ENCODE data around the gene NEK9.

The NEK9 gene

DNA sequence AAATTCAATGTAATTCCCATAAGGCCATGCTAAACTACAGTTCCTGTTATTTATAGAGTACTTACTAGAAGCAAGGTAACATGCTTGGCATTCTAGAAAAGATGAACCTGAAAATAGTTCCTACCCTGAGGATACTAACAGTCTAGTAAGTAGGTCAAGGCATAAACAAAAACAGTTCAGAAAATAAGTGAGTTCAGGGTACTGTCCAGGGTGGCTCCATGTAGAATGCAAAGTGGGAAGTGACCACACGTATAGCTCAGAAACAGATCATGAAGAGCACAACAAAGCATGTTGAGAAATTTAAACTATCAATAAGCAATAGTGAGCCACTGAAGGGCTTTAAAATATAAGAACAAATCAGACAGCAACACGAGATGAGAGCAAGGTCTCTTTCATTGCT lies 47.2 kb upstream of the NEK9 start:
- no peak overlapping the region for H3K9ac ChIP-seq (ENCODE audit: low read length)
- TF ChIP-seq EZH2 (IDR thresholded peaks at IDR 0.05; ENCODE audit: borderline replicate concordance, low read length) = no peak
- TF ChIP-seq, protein P1, sequence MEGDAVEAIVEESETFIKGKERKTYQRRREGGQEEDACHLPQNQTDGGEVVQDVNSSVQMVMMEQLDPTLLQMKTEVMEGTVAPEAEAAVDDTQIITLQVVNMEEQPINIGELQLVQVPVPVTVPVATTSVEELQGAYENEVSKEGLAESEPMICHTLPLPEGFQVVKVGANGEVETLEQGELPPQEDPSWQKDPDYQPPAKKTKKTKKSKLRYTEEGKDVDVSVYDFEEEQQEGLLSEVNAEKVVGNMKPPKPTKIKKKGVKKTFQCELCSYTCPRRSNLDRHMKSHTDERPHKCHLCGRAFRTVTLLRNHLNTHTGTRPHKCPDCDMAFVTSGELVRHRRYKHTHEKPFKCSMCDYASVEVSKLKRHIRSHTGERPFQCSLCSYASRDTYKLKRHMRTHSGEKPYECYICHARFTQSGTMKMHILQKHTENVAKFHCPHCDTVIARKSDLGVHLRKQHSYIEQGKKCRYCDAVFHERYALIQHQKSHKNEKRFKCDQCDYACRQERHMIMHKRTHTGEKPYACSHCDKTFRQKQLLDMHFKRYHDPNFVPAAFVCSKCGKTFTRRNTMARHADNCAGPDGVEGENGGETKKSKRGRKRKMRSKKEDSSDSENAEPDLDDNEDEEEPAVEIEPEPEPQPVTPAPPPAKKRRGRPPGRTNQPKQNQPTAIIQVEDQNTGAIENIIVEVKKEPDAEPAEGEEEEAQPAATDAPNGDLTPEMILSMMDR (IDR thresholded peaks at IDR 0.05; ENCODE audit: low read length) = no peak

GRCh38 chr14:75170772-75171171 lies 43.9 kb upstream of the NEK9 start:
- H4K20me1 ChIP-seq (ENCODE audit: insufficient read depth, low read length) = no peaks in the 10 kb centered on the region
- H3K9me3 ChIP-seq (ENCODE audit: low read length) = no peaks in the 10 kb centered on the region
- H2AFZ ChIP-seq (ENCODE audit: low read length) = no peak overlapping the region
- TF ChIP-seq EZH2 (IDR thresholded peaks at IDR 0.05; ENCODE audit: borderline replicate concordance, low read length) = no peak
- TF ChIP-seq, protein P1 (IDR thresholded peaks at IDR 0.05; ENCODE audit: low read length) = no peak
- H3K4me2 ChIP-seq (ENCODE audit: low read length) = no peak overlapping the region
- no peaks in the 10 kb centered on the region for H3F3A ChIP-seq (ENCODE audit: insufficient read depth, low read length)
- no peaks in the 10 kb centered on the region for H3K9me2 ChIP-seq (ENCODE audit: low read depth, low read length)
- no peaks in the 10 kb centered on the region for H3K27me3 ChIP-seq (ENCODE audit: insufficient read depth, low read length)
- H3K79me2 ChIP-seq (ENCODE audit: insufficient read depth, low read length) = peaks cover 59% of the 10 kb centered on the region
- no peaks in the 10 kb centered on the region for H3K36me3 ChIP-seq (ENCODE audit: insufficient read depth, low read length)
- no peak overlapping the region for H3K27ac ChIP-seq (ENCODE audit: low read depth, low read length, poor library complexity, severe bottlenecking)
- no peak overlapping the region for H3K4me3 ChIP-seq (ENCODE audit: low read depth, low read length, poor library complexity, severe bottlenecking)
- peaks cover 17% of the 10 kb centered on the region for H3K4me1 ChIP-seq (ENCODE audit: insufficient read depth, low read length, severe bottlenecking)
- H3K9ac ChIP-seq (ENCODE audit: low read length) = no peak overlapping the region

More for the DNA sequence above, 47.2 kb upstream of the NEK9 start:
- Histone ChIP-seq H3K9me3 (ENCODE audit: low read length) (no peaks in the 10 kb centered on the region), H3K4me2 (ENCODE audit: low read length) (no peak overlapping the region), H3K4me3 (ENCODE audit: low read depth, low read length, poor library complexity, severe bottlenecking) (no peak overlapping the region), H3K9me2 (ENCODE audit: low read depth, low read length) (no peaks in the 10 kb centered on the region), H2AFZ (ENCODE audit: low read length) (no peak overlapping the region), H3K36me3 (ENCODE audit: insufficient read depth, low read length) (no peaks in the 10 kb centered on the region), H3K27ac (ENCODE audit: low read depth, low read length, poor library complexity, severe bottlenecking) (no peak overlapping the region), H3K79me2 (ENCODE audit: insufficient read depth, low read length) (peaks cover 43% of the 10 kb centered on the region), H3K4me1 (ENCODE audit: insufficient read depth, low read length, severe bottlenecking) (peaks cover 23% of the 10 kb centered on the region), H4K20me1 (ENCODE audit: insufficient read depth, low read length) (no peaks in the 10 kb centered on the region), H3F3A (ENCODE audit: insufficient read depth, low read length) (no peaks in the 10 kb centered on the region), H3K27me3 (ENCODE audit: insufficient read depth, low read length) (no peaks in the 10 kb centered on the region)

DNA sequence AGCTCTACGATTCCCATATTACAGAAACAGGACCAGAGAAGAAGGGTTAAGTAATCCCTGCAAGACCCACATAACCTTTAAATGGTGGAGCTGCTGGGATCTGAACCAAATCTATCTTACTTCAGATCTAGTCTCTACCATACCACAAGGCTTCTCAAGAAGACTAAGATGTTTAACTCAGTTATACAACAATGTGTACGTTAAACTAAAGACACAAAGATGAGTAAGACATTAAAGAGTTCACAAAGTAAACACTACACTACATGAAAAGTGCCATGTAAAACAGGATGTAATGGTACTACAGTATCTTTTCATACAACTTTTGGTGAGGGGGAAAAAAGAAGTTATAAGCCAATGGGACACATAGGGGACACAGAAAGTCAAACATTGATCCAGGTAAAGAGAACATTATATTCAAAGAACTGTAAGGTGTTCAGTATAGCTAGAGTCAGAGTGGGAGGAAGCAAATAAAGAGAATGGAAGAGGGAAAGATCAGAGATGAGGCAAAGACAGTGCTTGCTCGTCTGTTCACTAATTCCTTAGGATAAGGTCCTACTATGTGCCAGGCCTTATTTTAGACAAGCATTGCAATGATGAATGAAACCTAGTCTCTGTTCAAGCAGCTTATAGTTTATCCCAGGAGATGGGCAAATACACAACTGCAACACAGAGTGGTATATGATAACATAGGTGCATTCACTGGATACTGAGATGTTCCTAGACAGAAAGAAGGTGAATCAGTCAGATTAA lies 41.9 kb upstream of the NEK9 start:
- no peaks in the 10 kb centered on the region for H3K27me3 ChIP-seq (ENCODE audit: insufficient read depth, low read length)
- TF ChIP-seq EZH2 (IDR thresholded peaks at IDR 0.05; ENCODE audit: borderline replicate concordance, low read length) = no peak
- TF ChIP-seq, protein P1 (IDR thresholded peaks at IDR 0.05; ENCODE audit: low read length) = no peak
- no peaks in the 10 kb centered on the region for H3K4me1 ChIP-seq (ENCODE audit: insufficient read depth, low read length, severe bottlenecking)
- H3F3A ChIP-seq (ENCODE audit: insufficient read depth, low read length) = no peaks in the 10 kb centered on the region
- H3K4me3 ChIP-seq (ENCODE audit: low read depth, low read length, poor library complexity, severe bottlenecking) = no peak overlapping the region
- no peak overlapping the region for H3K4me2 ChIP-seq (ENCODE audit: low read length)
- H4K20me1 ChIP-seq (ENCODE audit: insufficient read depth, low read length) = no peaks in the 10 kb centered on the region
- no peaks in the 10 kb centered on the region for H3K36me3 ChIP-seq (ENCODE audit: insufficient read depth, low read length)
- H3K9me3 ChIP-seq (ENCODE audit: low read length) = no peaks in the 10 kb centered on the region
- H3K79me2 ChIP-seq (ENCODE audit: insufficient read depth, low read length) = peaks cover 45% of the 10 kb centered on the region
- no peak overlapping the region for H3K9ac ChIP-seq (ENCODE audit: low read length)
- no peaks in the 10 kb centered on the region for H3K9me2 ChIP-seq (ENCODE audit: low read depth, low read length)
- no peak overlapping the region for H2AFZ ChIP-seq (ENCODE audit: low read length)
- no peak overlapping the region for H3K27ac ChIP-seq (ENCODE audit: low read depth, low read length, poor library complexity, severe bottlenecking)

Data from OCI-LY1 (cell line).